HG03196 (cell line): ENCODE measurements around the gene THSD4.

Source experiments
- ATAC-seq: cut with Tn5 transposase; IDR thresholded peaks from one replicate; pipeline ENCODE4 v1.9.1; 2021; ENCODE audit not compliant: unreplicated experiment

The THSD4 gene

DNA sequence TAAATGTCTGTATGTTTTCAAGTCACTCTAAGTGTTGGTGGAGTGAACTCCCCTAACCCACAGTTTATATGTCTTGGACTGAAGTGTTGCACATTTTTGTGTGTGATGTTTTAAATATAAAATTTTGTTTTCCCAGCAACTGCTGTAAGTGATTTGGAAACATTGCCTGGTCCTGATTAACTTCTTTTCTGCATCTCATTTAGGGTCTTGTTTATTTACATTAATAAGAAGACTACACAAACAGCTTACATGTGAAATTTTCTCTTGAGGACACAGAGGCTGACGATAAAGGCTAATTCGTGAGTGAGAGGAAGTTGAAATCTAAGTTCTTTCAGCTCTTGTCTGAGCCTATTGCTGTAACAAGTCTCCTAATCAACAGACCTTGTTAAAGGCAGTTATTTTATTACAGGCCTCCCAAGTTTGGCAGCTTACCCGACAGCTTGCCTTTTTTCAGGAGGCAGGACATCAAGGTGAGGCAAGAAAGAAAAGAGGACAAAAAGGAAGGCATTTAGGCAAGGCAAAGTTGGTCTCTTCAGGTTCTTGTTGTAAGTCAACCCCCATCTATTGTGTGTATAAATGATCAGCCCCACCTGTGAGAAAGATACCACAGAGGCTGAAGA lies 517.4 kb downstream of the THSD4 start:
- no peak for ATAC-seq

DNA sequence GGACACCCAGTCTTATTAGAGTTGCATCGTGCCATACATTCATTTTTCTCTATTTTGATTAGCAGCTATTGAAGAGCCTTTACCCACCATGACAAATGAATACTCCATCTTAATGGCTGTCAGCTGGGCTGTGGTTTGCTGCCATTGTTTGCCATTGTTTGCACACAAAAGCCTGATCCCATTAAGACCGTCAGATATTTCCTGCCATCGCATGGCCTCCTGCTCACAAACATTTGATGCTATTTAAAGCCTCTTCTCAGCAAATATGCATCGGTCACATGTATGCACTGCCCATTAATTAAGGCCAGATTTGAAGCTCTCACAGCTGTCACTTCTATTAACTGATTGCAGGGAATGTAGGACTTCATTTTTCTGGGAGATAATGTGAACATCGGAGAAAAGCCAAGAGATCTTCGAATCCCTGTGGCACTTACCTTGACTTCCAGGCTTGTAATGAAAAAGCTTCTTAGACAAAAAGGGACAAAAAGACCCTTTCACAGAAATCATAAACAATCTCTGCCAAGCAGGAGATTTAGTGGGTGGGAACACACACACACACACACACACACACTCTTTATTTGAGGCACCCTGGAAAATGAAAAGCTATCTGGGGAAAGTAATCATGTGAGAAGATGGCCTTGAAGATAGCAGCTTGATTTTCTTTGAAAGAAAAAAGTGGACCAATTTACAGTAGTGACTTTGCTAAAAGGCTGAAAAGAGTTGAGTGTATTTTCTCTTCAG lies 519.7 kb downstream of the THSD4 start:
- ATAC-seq: no peak

GRCh38 chr15:71635735-71636134 lies 520.5 kb downstream of the THSD4 start:
- no peak for ATAC-seq

DNA sequence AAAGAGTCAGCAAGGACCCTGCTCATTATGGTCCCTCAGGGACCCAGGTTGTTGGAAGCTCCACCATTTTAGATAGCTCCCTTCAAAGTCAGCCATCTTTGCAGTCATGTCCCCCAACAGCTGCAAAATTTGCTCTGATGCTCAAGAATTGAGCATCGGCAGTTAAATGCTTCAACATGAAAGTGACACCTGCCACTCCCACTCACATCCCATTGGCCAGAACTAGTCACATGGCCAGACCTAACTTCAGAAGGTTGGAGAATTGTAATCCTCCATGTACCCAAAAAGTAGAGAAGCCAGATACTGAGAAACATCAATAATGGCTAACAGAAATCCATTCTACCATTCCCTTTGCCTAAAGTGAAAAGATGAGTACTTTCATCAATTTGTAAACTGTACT lies 523.6 kb downstream of the THSD4 start:
- no peak for ATAC-seq

GRCh38 chr15:71639471-71639870 lies 524.2 kb downstream of the THSD4 start:
- no peak for ATAC-seq

DNA sequence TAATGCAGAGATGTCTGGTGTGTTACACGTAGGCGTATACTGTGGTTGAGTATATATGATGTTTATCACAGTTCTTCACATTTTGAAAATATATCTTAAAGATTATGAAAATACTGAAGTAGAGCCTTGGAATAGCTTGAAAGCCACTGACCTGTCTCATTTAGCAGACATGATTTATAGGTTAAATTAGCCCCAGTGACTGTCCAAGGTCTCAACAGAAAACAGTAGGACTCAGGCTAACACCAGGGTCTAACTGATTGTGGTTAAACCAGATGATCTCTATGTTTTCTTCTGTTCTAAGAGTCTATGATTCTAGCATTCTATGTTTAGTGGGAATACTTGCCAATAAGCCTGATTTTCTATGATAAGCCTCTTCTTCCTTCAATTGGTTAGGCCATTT lies 528.6 kb downstream of the THSD4 start:
- no peak for ATAC-seq

DNA sequence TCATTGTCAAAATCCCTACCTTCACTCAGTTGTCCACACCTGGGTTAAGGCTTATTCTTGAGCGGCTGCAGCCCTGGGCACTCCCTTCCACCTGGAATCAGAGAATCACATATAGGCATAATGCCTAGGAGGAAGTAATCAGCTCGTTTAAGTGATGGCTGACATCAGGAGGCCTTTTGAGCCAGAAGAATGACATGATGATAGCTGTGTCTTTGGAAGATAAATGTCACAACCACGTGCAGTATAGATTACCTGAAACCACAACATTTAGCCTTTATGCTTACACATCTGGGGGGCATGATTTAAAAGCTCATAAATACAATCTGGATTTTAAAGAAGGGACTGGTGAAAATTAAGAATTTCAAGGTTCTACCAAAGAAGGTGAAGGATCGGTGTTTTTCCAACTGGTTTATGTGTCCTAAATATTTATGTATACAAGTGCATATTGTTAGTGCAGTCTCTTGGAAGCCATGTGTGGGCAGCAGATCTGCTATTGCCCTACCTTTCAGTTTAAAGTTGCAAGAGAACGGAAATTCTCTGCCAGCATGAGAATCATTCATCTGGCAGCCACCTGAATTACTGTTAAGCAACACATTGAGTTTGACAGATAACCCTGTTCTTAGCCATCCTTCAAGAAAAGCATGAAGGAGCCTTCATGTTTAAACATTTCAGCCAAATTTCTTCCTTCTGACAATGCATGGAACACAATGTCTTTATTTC lies 531.7 kb downstream of the THSD4 start:
- no peak for ATAC-seq

- ATAC-seq: no peak
Measured at GRCh38 chr15:71647487-71647808, 532.2 kb downstream of the THSD4 start.

DNA sequence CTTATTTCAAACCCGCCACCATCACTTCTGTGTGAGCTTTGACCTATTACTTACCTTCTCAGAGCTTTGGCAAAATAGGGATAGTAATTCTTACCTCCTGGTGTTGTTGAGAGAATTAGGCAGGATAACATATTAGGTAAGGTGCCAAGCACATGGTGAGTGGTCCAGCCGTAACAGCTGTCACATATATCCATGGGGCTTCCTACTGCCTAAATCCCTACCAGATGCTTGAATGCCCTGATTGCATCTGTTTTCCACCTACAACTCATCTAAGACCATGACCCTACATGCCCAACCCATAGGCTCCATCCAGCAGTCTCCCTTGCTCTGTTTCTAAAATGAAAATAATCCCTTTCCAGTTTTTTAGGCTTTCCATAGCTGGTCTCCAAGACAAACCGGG lies 532.8 kb downstream of the THSD4 start:
- ATAC-seq: no peak

DNA sequence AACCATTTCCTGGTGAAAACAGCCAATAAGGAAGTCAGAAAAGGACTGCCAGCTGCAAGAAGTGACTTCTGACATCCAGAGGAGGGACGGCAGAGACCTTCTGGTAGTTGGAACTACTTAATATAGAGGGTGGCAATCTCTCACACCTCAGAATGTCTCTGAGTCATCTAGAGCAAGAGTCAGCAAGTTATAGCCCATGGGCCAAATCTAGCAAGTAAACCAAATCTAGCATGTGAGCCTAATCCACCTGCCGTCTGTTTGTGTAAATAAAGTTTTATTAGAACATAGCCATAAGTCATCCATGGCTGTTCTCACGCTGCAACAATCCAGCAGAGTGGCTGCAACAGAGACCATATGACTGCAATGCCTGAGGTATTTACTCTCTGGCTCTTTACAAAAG lies 534.6 kb downstream of the THSD4 start:
- ATAC-seq: no peak

DNA sequence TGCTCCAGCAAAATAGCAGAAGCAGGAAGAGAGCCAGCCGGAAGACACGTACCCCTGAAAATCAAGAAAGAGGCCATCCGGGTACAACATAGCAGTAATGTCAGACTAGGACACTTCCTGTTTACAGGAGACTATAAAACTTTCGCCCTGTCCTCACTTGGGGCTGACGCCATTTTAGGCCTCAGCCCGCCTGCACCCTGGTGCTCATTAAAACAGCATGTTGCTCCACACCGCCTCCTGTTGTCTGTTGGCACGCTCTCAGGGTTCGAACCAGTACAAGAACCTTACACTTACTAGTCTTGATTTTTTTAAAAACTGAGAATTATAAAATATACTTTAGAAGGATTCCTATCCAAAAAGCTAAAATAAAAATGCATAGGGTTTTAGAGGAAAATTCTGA lies 535.3 kb downstream of the THSD4 start:
- no peak for ATAC-seq

DNA sequence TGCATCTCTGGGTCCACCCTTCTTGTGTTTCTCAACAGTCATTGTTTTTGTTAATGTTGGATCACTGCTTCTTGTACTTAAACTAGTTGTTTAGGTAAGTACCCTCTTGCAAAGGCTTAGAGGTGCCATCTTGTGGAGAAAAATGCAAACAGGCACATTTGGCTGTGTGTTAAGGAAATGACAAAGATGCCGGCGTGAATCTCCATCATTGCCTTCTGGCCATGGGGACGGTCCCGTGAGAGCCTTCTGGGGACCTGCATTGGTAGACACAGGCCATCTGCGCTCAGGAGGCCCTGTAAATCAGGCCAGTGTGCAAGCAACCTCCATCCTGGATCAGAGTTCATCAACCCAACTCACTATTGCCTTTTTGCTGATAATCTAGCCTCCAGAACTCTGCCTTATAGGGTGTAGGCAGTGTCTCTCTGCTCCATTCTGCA lies 536.5 kb downstream of the THSD4 start:
- no peak for ATAC-seq

- ATAC-seq: no peak
Measured at GRCh38 chr15:71654042-71654719, 538.9 kb downstream of the THSD4 start.

- no peak for ATAC-seq
Measured at GRCh38 chr15:71654720-71655174, 539.5 kb downstream of the THSD4 start.

GRCh38 chr15:71656425-71656824 lies 541.2 kb downstream of the THSD4 start:
- ATAC-seq: no peak

DNA sequence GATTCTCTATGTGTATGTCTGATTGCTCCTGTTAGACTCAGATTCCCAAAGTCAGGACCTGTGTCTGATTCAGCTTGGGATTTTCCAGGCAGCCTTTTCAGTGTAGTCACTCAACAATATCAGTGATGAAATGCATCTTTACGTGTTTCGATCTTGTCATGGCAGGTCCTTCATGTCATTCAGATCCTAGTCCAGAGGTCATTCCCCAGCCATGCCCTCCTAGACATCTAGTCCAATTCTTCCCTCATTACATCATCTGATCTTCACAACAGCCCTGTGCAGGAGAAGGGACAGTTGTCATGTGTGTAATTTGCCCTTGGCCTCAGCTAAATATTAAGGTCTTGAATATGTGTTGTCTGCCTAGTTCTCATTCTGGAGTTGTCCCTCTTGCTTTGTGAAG lies 541.9 kb downstream of the THSD4 start:
- no peak for ATAC-seq

DNA sequence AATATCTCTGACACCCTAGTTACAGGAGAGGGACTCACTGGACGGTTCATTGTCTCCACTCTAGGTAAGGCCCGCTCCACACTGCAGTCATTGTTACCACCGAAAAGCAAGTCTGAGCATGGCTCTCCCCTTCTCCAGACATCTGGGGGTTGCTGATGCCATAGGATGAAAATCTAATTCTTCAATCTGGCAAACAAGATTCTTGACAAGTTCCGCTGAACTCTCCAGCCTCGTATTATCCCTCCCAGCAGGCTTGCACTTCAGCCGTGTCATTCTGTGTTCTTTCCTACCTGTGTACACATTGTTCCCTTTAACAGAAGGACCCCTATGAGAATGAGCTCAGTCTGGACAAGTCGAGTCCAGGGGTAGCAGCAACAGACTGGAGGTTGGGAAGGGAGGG lies 542.8 kb downstream of the THSD4 start:
- ATAC-seq: no peak

DNA sequence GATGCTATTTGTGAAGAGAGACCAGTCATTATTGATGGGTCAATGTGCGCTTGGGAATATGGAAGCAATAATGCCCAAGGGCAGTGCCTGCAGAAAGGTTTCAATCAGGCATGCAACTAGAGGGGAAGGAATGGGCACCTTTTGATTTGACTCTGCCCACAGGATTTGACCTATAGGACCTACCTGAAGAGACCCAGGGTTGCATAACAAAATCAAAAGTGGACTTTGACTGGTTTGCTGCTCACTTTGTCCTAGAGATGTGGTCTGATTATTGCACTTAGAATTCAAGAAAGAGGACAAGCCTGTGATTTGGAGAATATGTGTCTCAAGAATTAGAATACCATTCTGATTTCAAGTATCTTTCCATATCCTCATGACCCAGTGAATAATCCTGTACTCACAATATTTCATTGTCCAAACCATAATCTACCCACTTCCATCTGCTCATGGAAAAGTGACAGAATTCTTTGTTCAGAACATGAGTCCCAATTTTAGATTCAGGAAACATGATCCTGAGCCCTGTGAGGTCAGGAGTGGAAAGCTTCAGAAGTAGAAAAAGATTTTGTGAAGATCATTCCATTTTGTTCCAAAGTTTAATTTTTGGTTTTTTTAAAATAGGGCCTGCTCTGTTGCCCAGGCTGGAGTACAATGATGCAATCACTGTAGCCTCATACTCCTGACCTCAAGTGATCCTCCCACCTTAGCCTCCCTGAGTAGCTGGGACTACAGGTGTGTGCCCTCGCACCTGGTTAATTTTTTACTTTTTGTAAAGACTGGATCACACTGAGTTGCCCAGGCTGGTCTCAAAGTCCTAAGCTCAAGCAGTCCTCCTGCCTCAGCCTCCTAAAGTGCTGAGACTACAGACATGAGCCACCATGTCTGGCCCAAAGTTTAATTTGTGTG lies 543.8 kb downstream of the THSD4 start:
- no peak for ATAC-seq

DNA sequence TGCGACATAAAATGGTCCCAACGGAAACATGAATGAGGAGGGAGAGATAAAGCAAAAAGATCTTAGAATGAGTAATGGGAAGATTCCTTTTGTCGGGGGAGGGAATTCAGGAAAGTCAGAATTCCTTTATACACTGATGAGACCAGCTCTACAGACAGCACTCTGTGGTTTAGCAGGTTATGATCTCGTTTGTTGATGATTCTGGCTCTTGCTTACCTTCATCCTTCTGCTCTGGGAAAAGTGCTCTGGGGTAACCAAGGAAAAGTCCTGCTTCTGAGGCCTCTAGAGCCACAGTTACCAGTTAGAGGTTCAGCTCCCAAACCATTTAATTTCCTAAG lies 544.4 kb downstream of the THSD4 start:
- ATAC-seq: no peak

- ATAC-seq: no peak
Measured at GRCh38 chr15:71660501-71660900, 545.2 kb downstream of the THSD4 start.

DNA sequence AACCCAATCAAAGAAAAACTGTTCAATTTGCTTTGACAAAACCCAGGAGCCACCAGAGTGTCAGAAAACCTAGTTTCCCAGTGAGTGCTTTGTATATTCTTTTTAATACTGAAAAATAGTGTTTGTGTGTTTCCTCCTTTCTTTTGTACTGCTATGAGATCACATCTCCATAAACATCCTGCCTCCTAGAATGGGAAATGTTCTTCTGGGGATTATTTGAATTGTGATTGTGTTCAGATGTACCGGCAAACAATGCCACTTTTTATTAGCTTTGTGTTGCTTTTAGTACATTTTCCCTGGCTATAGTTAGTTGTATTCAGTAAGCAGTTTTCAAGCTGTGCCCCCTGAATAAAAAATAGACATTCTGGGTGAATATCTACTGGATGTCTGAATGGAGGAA lies 547.0 kb downstream of the THSD4 start:
- ATAC-seq: no peak
